AML-193 (cell line): Measurements from ENCODE around the gene MAP6.
A peak's percentile ranks its signal among the peaks of the same experiment; 100 is the strongest.

ENCODE experiments used
- DNase-seq, 2 experiments: peaks; one replicate each; lab custom pipeline; 2025; lab: John Stamatoyannopoulos, UW

Gene MAP6

GRCh38 chr11:75548595-75549272 lies 120.1 kb downstream of the MAP6 start:
- no peak for DNase-seq

DNA sequence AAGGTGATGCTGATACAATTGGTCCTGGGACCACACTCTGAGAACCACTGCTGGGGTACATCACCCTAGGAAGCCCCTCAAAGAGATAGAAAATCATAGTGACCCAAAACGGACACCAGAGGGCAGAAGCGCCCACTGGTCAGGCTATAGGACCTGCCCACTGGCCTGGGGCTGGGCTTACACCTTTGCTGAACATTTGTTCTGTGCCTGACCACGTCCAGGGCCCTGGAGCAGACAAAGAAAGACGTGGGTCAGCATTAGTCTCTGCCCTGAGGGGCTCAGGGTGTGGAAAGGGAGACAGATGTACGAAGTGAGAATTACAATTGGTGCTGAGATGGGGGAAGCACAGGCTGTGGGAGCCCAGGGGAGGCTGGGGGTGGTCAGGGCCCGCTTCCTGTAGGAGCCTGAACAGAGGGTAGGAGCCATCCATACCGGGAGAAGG lies 121.2 kb downstream of the MAP6 start:
- DNase-seq, result peak; percentile 40 to 50

DNA sequence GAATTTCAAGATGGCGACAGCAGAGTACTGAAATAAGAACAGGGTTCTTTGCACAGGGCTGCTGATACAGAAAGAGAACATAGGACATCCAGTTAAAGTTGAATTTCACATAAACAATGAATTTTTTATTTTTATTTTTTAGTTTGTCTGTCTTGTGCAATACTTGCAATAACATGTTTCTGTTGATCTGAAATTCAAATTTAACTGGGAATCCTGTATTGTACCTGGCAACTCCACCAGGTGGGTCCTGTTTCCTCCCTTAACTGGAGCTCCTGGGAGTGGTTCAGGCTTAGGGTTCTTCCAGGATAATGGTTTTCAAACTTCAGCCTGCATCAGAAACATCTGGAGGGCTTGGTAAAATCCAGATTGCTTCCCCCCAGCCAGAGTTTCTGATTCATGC lies 121.7 kb downstream of the MAP6 start:
- DNase-seq, result no peak

DNA sequence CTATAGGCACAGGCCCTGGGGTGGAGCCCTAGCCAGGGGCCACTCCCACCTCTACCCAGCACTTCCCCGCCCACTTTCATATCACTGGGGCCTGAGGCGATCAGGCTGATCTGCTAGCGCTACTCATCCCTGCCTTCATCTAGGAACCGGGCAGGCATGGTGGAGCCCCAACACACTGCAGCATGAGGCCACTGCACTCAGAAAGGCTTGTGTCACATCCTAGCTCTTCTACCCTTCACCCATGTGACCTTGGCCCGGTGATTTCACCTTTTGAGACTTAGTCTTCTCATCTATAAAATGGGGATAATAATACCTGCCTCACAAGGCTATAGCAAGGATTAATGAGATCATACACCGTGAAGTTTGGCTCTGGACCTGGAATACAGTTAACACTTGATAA lies 125.0 kb downstream of the MAP6 start:
- no peak for DNase-seq

- DNase-seq, result no peak
Measured at GRCh38 chr11:75542088-75542438, 126.8 kb downstream of the MAP6 start.

- DNase-seq, result no peak
Measured at GRCh38 chr11:75541193-75542087, 127.4 kb downstream of the MAP6 start.

DNA sequence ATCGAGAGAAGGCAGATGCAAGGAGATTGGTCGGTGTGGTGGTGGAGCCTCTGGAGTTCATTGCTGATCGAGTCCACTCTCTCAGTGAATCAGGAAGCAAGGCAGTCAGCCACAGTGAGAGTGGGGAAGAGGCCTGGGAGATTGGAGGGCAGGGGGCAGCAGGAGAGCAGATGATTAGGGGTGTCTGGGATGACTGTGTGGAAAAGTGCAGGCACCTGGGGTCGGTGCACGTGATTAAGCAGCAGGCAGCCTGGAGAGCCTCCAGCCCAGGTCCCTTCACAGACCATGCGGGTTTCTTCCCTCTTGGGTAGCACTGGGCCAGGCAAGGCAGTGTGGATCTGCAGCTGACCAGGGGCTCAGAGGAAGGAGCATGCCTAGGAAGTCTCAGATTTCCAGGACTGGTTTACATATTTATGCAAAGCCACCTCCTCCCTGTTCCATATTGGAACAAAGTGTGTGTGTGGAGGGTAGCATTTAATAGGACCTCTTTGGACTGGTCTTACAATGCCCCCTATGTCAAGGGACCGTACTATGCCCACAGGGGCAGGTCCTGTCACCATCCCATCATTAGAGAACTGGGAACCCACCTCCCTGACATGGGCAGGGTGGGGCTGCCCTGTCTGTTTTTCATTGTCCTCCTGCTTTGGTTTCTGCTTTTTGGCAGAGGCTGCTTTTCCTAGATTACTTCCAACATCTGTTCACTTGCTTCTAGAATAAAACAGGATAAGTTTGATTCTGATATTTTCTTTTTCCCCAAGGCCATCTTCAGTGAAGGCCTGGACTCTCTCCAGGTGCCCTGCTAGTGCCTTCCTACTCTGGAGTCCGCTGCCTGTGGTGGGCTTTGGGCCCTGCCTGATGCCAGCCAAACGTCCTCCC lies 129.1 kb downstream of the MAP6 start:
- DNase-seq, result no peak

DNA sequence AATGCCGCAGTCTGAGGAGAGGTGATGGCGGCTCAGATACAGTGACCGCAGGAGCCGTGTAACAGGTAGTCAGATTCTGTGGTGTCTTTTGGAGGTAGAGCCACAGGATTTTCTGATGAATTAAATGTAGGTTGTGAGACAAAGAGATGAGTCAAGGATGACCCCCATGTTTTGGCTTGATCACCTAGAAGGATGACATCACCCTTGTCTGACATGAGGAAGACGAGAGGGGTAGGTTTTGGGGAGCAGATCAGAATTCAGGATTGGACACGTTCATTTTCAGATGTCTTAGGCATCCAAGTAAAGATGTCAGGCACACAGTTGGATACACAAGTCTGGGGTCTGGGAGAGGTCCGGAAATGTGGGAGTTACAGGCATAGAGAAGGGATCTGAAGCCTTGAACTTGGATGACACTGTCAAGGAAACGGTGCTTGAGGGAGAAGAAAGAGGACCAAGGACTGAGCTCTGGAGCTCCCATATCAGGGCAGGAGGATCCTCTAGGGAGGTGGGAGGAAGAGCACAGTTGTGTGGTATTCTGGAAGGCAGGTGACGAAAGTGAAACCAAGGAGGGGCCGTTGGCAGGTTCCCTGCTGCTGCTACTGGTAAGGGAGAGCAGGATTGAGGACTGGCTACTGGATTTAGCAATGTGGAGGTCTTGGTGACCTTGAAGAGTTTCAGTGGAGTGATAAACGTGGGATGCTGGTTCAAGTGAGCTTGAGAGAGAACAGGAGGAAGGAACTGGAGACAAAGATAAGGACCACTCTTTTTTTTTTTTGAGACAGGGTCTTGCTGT lies 130.5 kb downstream of the MAP6 start:
- no peak for DNase-seq

DNA sequence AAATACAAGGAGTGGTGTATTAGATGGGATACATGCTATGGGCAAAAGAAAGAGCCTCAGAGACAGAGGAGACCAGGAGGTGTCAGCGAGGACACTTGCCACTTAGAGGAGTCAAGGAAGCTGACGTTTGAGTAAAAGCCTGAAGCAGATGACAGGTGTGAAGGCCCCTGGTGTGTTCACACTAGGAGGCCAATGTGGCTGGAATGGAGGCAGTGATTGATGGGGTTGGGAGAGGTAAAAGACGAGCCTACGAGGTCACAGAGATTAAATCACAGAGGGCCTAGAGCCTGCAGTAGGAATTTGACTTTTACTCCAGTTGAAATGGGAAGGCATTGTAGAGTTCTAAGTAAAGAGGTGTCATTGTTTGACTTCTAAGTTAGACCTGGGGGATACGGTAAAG lies 131.1 kb downstream of the MAP6 start:
- no peak for DNase-seq
